ENCODE results near the gene BHLHE41.

BHLHE41 gene

DNA sequence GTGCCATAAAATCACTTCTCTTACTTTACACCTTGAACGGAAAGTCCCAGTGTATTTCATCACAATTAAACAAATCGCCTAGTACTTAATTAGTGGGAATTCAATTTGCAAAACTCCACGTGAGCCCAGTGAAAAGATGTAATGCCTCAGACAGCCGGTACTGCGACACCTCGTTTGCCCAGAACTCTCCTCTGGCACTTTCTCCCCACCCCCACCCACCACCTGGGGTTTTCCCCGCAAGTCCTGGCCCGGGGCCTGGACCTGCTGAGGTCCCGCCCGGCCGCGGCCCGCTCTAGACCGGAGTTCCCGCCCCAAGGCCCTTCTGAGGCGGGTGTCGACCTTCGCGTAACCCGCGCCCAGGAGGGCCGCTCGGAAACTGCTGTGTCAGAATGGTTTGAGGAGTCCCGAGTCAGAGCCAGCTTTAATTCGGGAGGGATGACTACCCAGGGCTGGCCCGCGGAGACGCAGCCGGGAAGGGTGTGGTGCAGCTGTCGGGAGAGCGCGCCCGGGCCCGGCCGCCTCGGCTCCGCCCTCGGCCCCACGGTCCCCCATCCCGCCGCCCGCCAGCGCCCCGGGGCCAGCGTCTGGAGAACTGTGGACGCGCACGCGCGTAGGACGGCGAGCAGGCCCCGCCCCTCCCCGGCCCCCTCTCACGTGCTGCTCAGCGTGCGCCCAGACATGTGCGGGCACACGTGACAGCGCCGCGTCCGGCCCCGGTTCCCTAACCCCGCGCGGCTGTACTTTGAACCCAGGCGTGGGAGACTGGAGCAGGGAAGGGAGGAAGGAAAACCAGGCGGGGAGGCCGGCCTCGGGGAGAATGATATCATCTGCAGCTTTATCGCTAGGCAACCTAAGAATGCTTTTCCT lies 10.8 kb downstream of the BHLHE41 start:
- DNase-seq, result peak; percentile 89

DNA sequence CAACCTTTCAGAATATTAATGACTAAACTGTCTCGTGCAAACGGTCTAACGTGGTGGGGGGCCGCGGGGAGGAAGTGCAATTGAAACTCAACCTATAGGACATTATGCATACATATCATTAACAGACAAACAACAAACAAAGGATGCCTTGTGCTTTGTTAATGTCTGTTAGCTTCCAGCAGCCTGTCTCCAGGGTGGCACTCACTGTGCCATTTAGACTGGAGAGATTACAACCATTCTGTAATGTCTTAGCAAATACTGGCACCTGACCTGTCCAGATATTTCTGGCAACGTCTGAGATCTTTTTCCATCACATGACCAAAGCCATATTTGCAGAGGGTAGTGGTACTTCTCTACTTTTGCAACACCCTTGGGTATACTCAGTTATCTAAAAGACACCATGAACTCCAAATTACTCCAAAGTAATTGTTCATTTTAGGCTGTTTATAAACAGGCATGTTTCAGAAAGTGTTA lies 11.6 kb downstream of the BHLHE41 start:
- no peak for DNase-seq

DNA sequence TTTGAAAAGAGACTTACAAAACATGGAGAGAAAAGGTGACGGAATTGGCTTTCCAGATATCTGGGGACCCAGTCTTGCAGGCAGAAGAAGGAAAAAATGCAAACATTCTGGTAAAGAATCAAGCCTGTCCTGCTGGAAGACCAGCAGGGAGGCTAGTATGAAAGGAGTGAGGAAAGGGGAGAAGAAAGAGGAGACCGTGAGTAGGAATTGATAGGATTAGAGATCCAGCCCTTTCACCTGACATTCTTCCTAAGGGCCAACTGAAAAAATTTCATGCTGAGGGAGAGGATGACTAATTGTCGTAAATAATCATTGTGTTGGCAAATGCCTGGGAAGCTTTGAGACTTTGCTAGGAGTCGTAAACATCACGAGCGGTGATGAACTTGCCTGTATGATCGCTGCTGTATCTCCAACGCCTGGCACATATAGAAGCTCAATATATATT lies 12.1 kb downstream of the BHLHE41 start:
- DNase-seq, result no peak

DNA sequence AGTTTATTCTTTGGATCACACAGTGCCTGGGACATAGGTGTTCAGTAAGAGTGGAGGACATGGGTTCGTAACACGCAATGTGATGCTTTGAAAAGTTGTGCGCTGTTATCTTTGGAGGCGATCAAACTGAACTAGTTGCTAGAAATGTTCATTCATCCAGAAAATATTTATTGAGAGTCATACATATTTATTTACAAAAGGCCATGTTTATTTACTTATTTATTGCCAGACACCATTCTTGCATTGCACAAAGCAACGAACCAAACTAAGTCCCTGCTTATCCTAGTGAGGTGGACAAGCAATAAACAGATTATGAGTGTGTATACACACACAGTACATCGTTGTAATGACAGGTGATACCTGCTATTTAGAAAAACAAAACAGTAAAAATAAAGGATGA lies 12.6 kb downstream of the BHLHE41 start:
- DNase-seq, result no peak

DNA sequence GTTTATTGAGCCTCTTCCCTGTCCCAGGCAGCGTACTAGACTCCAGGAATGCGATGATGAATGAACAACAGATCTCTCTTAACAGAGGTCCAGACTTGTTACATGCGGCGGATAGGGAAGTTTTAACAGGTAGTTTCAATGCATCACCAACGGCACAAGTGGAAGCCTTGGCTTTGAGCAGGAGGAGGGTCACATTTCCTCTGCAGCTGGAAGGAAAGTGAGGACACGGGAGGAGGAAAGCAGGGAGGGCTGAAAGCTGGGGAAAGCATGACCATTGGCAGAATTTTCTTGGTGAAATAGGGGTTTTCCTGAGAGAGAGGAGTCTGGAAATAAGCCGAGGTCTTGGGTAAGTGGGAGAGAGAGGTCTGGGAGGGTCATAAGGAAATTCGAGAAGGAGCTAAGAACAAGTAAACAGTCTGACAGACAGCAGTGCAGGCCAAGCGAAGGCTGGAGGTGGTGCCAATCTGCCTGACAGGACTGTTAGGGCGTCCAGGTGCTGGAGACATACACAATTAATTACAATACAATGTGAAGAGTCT lies 15.4 kb downstream of the BHLHE41 start:
- no peak for DNase-seq

DNA sequence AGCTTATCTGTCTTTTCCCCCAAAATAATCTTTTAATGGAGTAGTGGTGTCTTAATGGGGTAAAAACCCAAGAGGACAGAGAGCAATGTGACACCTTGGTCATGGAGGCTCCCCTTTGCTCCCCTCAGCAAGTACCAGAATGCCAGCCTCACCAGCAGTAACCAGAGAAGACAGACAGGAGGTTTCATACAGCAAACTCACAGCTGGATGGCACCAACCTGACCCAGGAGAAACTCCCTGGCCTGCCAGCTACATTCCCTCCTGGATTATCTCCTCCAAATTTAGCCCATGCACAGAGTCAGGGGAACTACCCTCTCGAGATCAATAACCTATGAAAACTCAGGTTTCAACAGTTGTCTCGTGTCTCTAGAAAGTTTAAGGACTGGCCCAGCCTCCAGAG lies 15.9 kb downstream of the BHLHE41 start:
- no peak for DNase-seq

DNA sequence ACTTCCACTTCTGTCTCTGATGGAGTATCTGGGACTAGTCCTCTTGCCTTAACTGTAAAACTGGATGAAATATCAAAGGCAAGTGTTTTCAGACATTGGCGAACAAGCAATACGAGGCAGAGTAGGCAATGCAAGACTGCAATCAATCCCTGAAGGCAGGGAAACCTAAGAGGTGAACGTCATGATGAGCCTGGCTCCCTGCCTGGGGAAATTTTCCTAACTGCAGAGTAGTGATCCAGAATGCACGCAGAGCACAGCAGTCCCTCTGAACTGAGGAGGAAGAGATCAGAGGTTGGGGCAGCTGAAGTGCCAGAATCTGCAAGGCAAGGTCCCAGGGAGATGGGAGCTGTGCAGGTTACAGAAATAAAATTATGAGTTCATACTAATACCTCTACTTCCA lies 18.5 kb downstream of the BHLHE41 start:
- no peak for DNase-seq

DNA sequence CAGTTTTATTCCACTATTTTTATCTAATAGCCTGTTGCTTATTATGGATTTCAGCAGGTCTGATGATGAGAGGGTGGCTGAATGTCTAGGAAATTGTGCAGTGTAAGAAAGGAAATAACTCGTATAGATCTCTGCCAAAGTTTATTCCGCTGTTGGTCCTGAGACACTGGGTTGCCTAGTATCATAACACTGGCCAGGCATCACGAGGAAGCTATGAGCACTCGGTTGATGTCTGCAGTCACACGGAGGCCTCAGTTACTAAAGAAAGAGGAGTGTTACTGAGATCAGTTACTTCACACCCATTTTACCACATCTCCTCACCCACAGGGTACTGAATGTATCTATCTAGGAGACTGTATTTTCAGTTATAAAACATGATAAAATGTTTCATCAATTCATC lies 21.9 kb downstream of the BHLHE41 start:
- DNase-seq, result no peak

DNA sequence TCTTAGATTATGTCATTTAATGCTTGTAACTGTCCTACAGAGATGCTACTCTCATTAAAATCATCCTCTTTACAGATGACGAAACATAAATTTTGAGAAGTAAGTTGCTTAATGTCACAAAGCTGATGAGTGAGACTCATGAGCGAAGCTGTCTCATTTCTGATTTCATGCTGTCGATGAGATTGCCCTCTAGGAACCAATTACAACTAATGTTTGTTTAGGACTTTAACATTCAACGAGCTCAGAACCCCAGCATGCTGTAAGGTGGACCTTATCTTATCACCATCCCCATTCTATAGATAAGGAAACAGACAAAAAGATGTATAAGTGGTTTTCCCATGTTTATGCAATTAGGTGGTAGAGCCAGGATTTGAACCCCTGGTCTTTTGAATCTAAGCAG lies 23.1 kb downstream of the BHLHE41 start:
- no peak for DNase-seq

DNA sequence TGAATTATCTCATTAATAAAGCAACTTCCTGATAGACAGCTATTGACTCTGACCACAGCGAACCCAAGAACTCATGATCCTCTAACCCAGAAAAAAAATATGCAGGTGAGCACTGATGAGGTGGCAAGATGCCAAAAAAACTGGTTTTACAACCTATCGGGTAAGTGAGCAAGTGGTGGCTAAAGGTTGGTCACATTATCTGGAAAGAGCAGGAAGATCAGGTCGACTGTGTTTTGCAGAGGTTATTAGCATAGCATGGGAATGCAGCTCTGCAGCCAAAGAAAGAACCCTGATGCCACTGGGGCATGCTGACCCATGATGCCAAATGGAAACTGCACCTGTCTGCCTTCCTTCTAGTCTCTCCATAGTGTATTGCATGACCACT lies 23.5 kb downstream of the BHLHE41 start:
- no peak for DNase-seq

DNA sequence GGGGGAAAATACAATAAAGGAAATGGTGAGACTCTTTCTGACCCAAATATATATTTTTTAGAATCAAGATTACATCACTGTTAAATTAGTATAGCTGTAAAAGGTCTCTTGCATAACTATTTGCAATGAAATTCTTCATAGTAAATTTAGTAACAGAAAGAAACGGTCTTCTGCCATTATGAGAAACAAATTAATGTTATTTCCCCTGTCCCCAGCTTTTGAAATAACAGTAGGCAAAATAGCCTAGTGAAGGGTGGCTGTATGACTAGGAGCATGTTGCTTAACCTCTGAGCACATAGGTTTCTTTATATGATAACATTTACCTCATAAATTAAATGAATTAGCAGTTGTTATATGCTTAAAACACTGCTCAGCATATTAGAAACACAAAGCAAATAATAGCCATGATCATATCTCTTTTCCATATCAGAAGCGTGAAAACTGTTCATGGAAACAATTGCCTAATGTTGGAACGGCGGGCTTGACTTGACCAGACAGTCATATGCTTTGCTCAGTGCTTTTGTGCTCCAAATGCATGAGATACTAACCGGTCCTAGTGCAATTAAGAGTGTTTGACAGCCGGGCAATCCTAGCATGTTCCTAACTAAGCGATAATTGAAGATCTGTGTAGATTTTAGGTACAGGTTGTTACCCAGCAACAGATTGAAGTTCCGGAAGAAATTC lies 24.0 kb downstream of the BHLHE41 start:
- DNase-seq, result no peak

DNA sequence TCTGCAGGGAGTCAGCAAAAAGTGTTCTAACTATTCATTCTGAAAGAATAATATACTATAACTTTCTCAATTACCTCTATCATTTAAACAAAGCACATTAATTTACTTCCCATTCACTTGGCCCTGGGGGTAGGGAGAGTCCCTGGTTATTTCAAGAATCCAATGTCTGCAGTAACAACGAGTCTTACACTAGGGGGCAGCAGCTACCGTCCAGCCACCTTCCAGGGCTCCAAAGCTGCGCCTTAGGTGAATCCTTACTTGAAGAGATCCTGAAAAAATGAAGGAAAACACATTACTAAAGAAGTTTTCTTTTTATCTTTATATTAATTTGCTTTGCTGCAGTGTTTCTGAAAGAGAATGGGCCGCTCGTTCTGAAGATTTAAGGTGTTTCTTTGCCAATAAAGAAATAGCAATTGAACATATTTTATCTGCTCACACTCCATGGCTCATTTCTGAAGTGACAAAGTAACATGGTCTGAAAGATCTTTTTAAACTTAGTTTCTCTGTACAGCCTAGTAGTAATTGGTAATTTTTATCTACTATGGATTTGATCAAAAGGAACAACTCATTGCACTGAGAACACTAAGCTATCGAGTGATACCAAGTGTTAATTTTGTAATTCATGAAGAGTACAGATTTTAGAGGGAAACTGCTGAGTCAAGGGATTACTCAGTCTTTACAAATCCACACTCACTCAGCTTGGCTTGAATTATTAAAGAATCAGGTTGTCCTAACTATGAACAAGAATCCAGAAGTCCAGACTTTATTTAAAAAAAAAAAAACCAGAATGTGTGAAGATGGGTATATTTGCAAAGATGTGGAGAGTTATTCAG lies 27.6 kb downstream of the BHLHE41 start:
- peak; percentile 84 for DNase-seq

DNA sequence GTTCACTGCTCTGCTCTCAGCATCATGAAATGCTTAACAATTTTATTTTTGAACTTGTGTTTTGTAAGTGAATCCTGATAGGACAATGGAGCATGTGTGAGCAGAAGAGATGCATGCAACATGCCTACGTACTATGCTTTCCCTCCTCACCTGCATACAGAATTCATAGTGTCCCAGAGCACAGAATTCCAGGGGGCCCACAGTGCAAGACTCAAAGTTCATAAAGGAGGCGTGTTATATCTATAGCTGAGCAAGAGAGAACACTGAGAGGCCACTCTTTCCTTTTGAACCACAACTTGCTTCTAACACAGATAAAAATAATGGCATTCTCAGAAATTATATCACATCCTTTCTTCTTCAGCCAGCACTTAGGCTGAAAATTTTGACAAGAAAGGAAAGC lies 28.8 kb downstream of the BHLHE41 start:
- DNase-seq, result no peak

DNA sequence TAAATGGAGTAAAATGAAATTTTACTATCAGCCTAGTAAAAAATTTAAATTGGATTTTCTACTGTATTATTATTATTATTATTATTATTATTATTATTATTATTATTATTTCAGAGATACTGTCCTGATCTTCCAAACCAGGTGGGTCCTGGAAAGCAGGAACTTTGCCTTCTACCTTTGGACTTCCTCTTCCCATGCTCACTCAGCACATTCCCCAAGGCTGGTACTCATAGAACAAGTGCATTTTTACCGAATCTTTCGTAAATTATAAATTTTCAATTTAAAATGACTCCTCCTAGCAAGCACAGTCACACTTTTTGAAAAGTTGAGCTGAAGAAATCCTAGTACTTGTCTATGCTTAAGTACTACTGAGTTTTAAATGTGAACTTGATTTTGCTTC lies 29.7 kb downstream of the BHLHE41 start:
- no peak for DNase-seq

DNA sequence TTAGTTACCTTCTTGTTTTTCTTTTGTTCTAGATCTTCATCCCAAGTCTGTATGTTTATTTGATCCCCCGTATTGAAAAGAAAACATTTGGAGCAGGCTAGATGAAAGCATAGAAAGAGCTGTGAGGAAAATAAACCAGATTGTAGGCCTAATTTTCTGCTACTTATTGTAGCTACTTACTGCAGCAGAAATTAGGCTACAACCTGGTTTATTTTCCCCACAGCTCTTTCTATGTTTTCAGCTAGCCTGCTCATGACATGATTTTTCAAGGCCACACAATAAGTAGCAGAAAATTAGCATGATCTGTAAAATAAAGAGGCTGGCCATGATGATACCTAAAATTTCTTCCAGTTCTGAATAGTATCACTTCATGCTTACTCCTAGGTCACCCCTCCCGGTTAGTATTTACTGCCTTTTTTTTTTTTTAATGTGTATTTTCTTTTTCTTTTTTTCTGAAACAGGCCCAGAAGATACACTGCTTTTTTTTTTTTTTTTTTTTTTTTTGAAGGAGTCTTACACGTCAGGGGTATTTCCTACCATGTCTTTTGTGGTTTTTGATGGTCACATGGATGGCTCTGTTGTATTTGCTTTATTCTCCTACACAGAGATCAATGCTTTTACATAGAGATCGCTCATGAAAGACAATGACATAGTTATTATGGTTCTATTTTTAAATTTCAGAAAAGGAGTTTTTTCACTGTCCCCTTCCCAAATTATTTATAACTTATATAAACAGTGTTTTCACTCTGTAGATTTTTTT lies 32.3 kb downstream of the BHLHE41 start:
- no peak for DNase-seq

DNA sequence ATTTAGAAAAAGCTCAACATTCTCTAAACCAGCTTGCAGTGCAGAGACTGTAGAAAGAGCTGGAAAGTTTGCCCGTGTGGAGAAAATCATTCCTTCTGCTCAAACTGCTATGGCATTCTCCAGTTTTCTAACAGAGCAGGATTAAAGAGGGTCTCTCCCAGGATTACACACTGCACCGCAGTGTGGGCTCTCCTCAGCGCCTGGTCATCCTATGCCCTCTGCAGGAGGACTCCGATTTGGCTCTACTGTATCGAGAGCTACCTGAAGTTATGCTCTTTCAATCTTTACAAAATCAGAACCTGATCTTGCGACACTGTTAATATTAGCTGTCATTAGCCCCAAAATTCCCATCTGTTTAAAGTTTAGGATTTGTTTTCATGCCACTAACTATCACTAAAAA lies 33.0 kb downstream of the BHLHE41 start:
- no peak for DNase-seq

DNA sequence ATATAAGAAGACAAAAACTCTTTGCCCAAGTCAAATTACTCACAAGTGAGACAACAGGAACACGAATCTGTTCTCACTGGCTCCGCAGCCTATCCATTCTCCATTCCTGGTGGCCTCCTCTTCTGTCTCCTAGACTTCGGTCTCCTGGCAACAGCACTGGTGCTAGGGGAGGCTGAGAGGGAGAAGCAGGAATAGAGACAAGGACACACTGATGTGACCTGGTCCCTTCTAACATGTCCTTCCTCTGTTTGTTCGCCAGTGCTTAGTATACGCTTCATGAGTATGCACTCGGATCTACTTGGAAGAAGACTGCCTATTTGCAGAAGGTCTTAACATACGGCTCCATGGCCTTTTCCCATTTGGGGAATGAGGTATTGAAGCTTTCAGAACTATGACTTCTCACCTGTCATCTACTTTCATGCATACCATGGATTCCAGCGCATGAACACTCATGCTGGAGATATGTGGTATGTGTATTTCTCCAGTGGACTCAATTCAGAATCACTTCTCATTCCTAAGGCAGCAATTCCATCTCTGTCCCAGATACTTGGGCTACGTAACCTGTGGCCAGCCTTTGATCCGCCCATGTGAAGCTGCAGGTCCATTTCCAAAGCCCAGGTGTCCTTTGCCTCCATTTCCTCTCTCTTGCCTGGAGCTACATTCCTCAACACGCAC lies 33.9 kb downstream of the BHLHE41 start:
- no peak for DNase-seq

DNA sequence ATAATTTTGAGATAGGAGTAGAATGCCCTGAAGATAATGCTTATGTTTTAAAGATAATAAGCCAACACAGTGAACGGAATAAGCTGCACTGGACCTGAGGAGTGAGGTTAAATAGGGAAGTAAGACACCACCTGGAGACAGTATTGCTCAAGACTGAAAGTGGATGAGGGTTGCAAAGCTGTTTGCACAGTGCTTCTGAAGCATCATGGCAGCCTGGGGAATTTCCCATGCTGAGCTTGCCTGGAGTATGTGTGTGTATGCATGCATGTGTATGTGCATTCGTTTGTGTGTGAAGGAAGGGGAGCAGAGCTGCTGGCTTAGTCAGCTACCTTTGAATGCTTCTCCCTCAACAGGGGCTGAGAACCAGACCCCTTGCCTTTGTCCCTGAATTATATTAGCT lies 35.8 kb downstream of the BHLHE41 start:
- peak; percentile 20 for DNase-seq

DNA sequence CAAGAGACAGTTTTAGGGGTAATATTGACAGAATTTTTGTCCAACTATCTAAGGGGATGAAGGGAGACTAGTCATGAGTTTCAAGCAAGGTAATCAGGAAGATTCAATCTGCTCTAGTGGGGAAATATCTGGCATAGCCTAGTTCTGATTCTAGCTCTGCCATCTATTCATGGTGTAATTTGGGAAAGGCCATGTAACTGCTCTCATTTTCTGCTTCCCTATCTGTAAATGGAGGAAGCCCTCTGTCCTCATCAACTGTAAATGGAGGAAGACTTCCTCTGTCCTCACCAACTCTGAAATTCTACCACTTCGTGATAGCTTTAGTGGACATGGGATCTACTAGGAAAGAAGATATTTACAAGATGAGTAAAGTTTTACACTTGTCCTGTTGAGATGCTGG lies 37.9 kb downstream of the BHLHE41 start:
- DNase-seq, result no peak

DNA sequence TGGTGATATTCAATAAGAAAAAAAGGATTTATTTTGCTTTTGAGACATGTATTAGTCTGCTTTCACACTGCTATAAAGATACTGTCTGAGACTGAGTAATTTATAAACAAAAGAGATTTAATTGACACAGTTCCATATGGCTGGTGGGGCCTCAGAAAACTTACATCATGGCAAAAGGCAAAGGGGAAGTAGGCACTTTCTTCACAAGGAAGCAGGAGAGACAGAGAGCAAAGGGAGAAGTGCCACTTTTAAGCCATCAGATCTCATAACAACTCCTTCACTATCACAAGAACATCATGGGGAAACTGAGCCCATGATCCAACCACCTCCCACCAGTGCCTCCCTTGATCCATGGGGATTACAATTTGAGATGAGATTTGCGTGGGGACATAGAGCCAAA lies 43.9 kb downstream of the BHLHE41 start:
- DNase-seq, result peak; percentile 47

DNA sequence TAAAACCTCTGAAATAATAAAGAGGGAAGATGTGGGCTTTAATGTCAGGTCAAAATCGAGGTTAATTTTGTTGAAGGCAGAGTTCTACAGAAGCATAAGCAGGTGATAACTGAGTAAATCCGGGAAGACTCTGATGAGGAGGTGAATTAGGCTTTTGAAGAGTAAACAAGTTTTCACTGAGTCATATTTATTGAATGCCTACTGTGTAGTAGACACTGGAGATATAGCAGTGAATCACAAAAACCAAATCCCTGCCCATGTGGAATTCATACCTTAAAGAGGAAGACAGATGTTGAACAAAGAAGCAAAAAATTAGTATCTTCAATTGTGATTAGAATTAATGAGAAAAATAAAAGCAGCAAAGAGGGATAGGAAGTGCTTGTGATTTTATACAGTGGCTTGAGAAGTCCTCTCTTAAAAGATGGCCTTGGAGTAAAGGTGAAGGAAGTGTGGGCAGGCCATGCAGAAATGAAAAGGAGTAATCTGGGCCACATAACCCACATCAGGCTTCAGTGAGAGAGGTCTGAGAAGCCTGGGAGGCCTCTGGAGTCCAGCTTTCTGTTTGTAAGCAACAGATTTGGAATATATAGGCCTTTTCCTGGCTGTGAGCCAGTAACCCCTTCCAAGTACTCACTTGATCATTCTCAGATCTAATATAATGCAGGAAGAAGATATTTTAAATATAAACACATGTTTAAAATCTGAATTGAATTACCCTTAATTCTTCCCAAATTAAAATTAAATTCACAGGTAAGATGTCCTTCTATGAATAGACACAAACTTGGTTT lies 46.7 kb downstream of the BHLHE41 start:
- DNase-seq, result no peak
